Vagina (tissue), 2 donors: ENCODE measurements around the gene PRKAG2. TPM values are rescaled to one million over a fixed set of nuclear protein-coding genes. Genes with fewer than 3 reads are reported as not detected.

Experiments used
- DNase-seq, 2 donors: peaks; one replicate each; pipeline ENCODE4 v3.0.0-alpha.2; 2017; ENCODE audit errors: extremely low spot score in 2 of 2
- H3K27ac ChIP-seq: fragments of 200-600 bp; sonication (generic); one replicate; pipeline ENCODE4 v1.5.1; 2019
- H3K27me3 ChIP-seq: fragments of 200-600 bp; sonication (generic); one replicate; pipeline ENCODE4 v1.5.1; 2019
- H3K36me3 ChIP-seq, 2 donors: fragments of 200-600 bp; sonication (generic); one replicate each; pipeline ENCODE4 v1.5.1; 2017 to 2019
- H3K4me1 ChIP-seq: fragments of 200-600 bp; sonication (generic); one replicate; pipeline ENCODE4 v1.5.1; 2019
- H3K4me3 ChIP-seq, 2 donors: fragments of 200-600 bp; sonication (generic); 1 replicate in 1 of 2; 2 replicates in 1 of 2; pipeline ENCODE4 v1.5.1; 2016 to 2019
- H3K9me3 ChIP-seq: fragments of 200-600 bp; sonication (generic); one replicate; pipeline ENCODE4 v1.5.1; 2019
- POLR2A ChIP-seq, 2 donors: fragments of 450-650 bp; IDR thresholded peaks; one replicate each; pipeline ENCODE4 v1.6.1; 2017; ENCODE audit warnings: antibody characterized with exemption in 2 of 2, mild to moderate bottlenecking in 2 of 2, moderate library complexity in 2 of 2
- POLR2AphosphoS5 ChIP-seq, 2 donors: sonication (generic); formaldehyde crosslinking; IDR thresholded peaks; one replicate each; pipeline ENCODE4 v1.9.0; 2017; ENCODE audit warnings: antibody characterized with exemption in 2 of 2, mild to moderate bottlenecking in 2 of 2, low read depth in 1 of 2; ENCODE audit not compliant: insufficient read depth in 1 of 2
- intact Hi-C: fragments of 100-400 bp; cut with DNase I; formaldehyde crosslinking; loops from one replicate; pipeline ENCODE4 v1.15.1; 2023
- total RNA-seq: library from RNA; depleted of rRNA; stranded (reverse); fragments of >200 nt; gene quantifications from one replicate; pipeline ENCODE4 v1.2.3, GENCODE V29; 2016
- TF ChIP-seq, protein P1 (sequence below), 3 experiments: fragments of 450-650 bp in 2 of 3; fragments of 200-600 bp in 1 of 3; sonication (generic) in 1 of 3; IDR thresholded peaks; one replicate each; pipeline ENCODE4 v1.5.1; 2017 to 2019; ENCODE audit warnings: antibody characterized with exemption in 3 of 3, mild to moderate bottlenecking in 2 of 3, moderate library complexity in 2 of 3

The PRKAG2 gene
- total RNA-seq, 1 donor from 2014 or later = 25.0 TPM

- no peaks in the 10 kb centered on the region for H3K27me3 ChIP-seq
- H3K9me3 ChIP-seq = no peaks in the 10 kb centered on the region
- intact Hi-C loops = no loop called here
- TF ChIP-seq, protein P1, sequence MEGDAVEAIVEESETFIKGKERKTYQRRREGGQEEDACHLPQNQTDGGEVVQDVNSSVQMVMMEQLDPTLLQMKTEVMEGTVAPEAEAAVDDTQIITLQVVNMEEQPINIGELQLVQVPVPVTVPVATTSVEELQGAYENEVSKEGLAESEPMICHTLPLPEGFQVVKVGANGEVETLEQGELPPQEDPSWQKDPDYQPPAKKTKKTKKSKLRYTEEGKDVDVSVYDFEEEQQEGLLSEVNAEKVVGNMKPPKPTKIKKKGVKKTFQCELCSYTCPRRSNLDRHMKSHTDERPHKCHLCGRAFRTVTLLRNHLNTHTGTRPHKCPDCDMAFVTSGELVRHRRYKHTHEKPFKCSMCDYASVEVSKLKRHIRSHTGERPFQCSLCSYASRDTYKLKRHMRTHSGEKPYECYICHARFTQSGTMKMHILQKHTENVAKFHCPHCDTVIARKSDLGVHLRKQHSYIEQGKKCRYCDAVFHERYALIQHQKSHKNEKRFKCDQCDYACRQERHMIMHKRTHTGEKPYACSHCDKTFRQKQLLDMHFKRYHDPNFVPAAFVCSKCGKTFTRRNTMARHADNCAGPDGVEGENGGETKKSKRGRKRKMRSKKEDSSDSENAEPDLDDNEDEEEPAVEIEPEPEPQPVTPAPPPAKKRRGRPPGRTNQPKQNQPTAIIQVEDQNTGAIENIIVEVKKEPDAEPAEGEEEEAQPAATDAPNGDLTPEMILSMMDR (IDR thresholded peaks at IDR 0.05) = no peak
- TF ChIP-seq POLR2A (IDR thresholded peaks at IDR 0.05) (no peak), POLR2AphosphoS5 (IDR thresholded peaks at IDR 0.05; ENCODE audit: insufficient read depth in 1 of 2, low read depth in 1 of 2) (no peak)
- H3K27ac ChIP-seq = no peak overlapping the region
- DNase-seq = no peak
- H3K4me3 ChIP-seq = no peak overlapping the region
- H3K4me1 ChIP-seq = peaks cover 18% of the 10 kb centered on the region
- no peaks in the 10 kb centered on the region for H3K36me3 ChIP-seq
Observed at GRCh38 chr7:151744051-151744580, 132.8 kb downstream of the PRKAG2 start.

DNA sequence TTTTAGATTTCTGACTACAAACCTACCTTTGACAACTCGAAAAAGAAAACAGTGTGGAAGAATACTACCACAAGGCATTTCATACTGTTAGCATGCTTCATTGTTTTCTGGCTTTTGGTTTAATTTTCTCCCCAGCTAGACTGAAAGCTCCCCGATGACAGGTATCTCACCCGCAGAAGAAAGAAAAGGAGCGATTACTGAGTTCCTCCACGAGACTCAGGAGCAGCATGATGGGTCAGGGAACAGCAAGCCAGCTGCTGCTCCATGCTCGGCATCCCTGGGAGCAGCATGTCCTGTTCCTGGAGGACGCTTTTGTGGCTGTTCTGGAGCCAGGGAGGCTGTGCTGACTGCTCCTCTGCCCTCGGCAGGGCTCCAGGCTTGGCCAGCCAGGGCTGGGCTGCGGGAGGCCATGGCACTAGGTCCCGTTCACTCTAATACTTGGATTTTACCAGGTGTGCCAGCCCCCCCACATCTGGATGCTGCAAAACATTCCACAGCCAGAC lies 133.4 kb downstream of the PRKAG2 start:
- DNase-seq = no peak
- Histone ChIP-seq H3K9me3 (no peaks in the 10 kb centered on the region), H3K4me3 (no peak overlapping the region), H3K27ac (no peak overlapping the region), H3K27me3 (no peaks in the 10 kb centered on the region), H3K4me1 (peaks cover 18% of the 10 kb centered on the region), H3K36me3 (no peaks in the 10 kb centered on the region)
- peak in 1 of 2 donors; percentile 42 for TF ChIP-seq POLR2AphosphoS5 (IDR thresholded peaks at IDR 0.05; ENCODE audit: insufficient read depth in 1 of 2, low read depth in 1 of 2)
- TF ChIP-seq POLR2A (IDR thresholded peaks at IDR 0.05) = no peak
- TF ChIP-seq, protein P1 (IDR thresholded peaks at IDR 0.05) = no peak
- intact Hi-C loops = no loop called here

- Histone ChIP-seq H3K27ac (no peak overlapping the region), H3K4me3 (no peak overlapping the region), H3K27me3 (no peaks in the 10 kb centered on the region), H3K36me3 (no peaks in the 10 kb centered on the region), H3K4me1 (peaks cover 18% of the 10 kb centered on the region), H3K9me3 (no peaks in the 10 kb centered on the region)
- intact Hi-C loops = no loop called here
- TF ChIP-seq POLR2AphosphoS5 (IDR thresholded peaks at IDR 0.05; ENCODE audit: insufficient read depth in 1 of 2, low read depth in 1 of 2) = no peak
- no peak for TF ChIP-seq POLR2A (IDR thresholded peaks at IDR 0.05)
- TF ChIP-seq, protein P1 (IDR thresholded peaks at IDR 0.05) = no peak
- no peak for DNase-seq
Observed at GRCh38 chr7:151742713-151743480, 134.0 kb downstream of the PRKAG2 start.

DNA sequence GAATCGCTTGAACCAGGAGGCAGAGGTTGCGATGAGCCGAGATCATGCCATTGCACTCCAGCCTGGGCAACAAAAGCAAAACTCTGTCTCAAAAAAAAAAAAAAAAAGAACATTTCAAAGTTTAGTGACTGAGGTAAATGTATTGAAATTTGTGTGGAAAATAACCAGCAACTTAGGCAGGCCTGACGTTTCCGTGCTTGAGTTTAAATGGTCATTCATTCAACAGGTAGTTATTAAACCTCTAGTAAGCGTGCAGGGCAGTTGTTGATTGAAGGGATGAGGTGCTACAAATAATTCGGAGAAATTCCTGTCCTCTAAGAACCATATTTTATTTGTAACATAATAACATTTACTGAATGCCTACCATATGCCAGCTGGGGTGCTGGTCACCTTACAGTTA lies 135.3 kb downstream of the PRKAG2 start:
- intact Hi-C loops = no loop called here

More for the DNA sequence above, 135.3 kb downstream of the PRKAG2 start:
- Histone ChIP-seq H3K27me3 (no peaks in the 10 kb centered on the region), H3K36me3 (no peaks in the 10 kb centered on the region), H3K4me1 (peaks cover 29% of the 10 kb centered on the region), H3K9me3 (no peaks in the 10 kb centered on the region), H3K4me3 (no peak overlapping the region), H3K27ac (no peak overlapping the region)
- DNase-seq = no peak
- no peak for TF ChIP-seq POLR2A (IDR thresholded peaks at IDR 0.05)
- TF ChIP-seq POLR2AphosphoS5 (IDR thresholded peaks at IDR 0.05; ENCODE audit: insufficient read depth in 1 of 2, low read depth in 1 of 2) = no peak
- TF ChIP-seq, protein P1 (IDR thresholded peaks at IDR 0.05) = no peak
